ENCODE data around the gene CCM2.
"Not testable (repeated sequence)": the region's sequence is repeated elsewhere in the genome, so short reads cannot be mapped to it uniquely, and the experiment has no call there.

Gene CCM2

DNA sequence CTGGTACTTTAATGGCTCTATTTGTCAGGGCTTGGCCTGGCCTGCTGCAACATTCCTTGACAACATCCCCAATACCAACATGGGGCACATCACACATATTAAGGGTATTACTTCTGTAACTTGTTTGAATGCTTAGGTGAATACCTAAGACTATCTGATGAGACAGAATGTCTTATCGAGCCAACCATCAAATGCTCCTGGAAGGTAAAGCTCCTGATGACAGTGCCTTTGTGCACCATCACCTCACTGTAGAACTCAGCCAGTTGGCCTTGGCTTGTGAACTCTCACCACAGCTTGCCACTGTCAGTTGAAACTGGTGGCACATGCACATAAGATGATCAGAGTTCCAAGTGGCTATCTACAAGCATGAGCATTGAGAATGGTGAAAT is 17.5 kb upstream of the CCM2 start:
- no peak for DNase-seq

DNA sequence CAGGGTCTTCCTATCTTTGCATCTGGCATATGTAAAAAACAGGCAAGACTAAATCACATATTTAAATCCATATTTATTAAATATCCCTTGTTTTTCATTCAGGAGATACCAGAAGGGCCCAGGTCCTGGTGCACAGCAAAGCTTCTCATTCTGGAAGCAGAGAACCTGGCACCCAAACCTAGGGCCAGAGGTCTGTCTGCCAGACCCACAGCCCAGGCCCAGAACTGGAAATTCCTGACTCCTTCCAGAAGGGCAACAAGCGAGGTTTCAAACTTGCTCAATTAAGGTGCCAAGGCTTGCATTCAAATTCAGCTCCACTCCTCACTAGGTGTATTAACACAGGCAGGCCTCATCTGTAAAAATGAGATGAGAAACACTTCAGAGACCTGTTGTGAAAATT is 17.0 kb upstream of the CCM2 start:
- DNase-seq, result no peak

DNA sequence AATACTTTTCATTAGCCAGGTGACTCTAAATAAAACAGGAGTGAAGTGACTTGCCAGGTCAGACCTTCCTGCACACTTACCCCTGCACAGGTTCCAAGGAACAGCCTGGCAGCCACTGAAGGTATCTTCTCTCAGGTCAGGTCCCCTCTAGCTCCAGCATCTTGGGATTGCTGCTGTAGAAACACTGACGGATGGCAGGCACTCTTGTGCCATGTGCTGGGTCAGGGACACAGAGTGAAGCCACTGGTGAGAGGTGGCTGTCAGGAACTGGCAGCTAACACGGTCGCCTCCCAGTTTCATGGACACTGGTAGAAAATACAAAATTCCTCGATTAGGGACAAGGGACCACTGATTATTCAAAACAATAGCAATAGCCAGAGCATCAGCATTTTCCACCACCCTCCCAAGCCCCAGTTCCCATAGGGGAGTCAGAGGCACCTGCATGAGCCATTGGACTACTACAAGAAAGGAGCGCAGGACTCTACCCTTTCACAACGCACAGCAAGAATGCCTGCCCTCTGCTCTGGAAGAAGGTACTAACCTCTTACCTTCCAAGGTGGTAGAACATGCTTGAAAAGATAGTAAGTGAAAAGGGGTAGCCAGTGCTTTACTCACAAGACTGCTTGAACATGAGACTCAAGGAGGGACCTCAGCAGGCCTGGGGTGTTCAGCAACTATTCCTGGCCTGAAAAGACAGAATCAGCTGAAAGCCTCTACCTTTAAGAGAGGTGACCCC is 16.1 kb upstream of the CCM2 start:
- no peak for DNase-seq

DNA sequence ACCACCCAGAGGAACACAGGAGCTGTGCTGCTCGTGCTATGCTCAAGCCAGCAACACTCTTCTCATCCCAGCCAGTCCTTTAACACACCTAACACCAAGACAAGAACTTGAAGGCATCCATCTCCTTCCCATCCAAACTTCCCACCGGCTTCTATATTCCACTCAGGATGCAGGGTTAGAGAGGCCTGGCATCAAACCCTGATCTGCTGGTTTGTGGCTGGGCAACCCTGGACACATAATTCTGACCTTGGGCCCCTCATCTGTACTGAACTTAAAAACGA is 15.6 kb upstream of the CCM2 start:
- no peak for DNase-seq

DNA sequence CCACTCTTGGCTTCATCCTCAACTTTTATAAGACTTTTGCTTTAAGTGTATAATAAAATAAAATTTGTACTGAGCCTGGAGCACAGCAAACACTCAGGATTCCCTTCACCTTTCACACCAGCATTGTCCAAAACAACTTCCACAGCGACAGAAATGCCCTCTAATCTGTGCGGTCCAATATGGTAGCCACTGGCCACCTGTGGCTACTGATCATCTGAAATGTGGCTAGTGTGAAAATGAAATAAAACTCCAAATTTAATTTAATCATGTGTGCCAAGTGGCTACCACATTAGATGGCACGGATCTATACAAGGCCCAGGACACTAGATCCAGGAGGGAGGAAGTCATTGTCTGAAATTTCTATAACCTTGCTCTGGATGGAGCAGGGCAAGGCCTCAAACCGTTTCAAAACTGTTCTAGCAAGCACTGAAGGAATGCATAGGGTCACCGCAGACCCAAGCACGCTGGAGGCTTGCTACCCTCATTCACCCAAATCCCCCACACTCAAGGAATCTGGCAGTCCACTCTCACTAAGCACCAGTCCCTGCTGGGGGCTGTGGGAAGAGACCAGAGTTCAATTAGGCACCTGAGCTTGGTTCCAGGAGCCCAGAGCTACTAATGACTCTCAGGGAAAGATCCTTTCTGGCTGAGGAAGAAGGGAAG is 14.8 kb upstream of the CCM2 start:
- DNase-seq, result no peak

DNA sequence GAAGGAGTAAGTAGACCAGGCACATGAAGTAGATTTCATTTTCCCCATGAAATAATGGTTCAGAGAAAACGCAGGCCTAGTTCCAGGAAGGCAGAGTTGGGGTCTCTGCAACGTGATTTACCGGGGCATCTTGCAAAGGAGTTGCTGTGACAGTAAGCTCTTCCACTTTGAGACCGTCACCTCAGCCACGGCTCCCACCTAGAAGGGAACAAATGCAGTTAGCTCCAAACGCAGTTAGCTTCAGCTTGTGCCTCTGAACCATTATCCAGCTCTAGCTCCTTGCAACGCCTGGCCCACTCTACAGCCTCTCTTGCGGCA is 14.1 kb upstream of the CCM2 start:
- DNase-seq, result no peak

DNA sequence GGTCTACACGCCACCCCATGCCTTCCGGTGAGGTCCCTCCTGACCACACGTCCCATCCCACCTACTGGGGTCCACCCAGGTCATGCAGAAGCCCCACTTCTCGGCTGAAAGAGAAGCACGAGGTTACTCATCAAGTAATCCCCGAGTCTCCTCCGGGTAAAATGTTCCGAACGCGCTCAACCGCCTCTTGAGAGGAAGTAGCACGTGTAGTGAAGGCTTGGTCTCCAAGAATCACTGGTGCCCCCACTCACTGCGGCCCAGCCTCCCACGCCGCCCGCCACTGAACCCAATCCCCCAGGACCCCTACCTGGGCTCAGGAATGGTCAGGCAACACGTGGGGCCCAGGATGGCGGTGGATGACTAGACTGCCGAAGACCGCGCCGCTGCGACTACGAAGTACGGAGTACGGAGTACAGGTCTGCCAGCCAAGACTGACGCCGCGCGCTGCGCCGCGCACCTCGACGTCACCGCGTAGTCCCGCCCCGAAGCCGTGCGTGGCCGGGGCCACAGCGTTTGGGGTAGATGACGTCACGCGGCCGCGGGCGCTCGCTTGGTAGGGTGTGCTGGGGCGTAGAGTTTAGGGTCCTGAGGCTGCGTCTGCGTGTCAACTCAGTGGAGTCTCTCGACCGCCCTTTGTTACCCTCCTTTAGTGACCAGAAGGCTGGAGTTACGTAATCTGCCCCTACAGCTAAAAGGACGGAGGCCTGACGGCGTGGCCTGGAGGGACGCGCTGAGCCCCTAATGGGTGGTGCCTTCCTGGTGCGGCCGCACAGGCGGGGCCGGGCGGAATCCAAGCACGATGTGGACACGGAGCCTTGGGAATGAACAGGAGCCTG is 13.6 kb upstream of the CCM2 start:
- peak; percentile 96 for DNase-seq

DNA sequence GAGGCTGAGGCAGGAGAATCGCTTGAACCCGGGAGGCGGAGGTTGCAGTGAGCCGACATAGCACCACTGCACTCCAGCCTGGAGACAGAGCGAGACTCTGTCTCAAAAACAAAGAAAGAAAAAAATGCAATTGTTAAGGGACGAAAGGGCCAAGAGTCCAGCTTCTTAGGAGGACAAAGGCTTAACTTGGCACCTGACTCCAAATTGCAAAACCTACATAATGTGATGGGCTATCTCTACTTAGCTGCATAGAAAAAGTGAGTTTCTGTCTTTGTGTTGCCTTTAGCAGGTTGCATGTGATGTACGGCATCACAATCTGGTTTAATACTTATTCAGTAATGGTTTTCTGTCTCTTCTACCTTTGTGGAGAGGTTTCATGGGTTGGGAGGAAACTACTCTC is 12.5 kb upstream of the CCM2 start:
- no peak for DNase-seq

DNA sequence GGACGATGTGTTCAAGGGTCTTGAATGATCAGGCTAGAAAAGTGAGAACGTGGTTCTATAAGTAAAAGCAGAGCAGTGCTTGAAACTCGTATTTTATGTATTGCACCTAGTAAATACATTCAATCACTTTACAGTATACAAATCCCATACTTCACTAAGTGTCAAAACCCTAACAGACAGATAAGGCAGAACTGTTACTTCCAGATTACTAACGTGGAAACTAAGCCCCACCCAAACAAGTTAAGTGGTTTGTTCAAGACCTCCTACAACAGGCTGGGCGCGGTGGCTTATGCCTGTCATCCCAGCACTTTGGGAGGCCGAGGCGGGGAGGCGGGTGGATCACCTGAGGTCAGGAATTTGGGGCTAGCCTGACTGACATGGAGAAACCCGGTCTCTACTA is 12.0 kb upstream of the CCM2 start:
- peak; percentile 92 for DNase-seq

DNA sequence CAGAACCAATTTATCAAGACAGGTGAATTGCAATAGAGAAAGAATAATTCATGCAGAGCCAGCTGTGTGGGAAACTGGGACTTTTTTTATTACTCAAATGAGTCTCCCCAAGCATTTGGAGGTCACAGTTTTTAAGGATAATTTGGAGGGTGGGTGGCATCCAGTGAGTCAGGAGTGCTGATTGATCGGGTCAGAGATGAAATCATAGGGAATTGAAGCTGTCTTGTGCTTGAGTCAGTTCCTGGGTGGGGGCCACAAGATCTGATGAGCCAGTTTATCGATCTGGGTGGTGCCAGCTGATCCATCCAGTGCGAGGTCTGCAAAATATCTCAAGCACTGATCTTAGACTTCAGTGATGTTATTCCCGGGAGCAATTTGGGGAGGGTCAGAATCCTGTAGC is 11.3 kb upstream of the CCM2 start:
- no peak for DNase-seq

DNA sequence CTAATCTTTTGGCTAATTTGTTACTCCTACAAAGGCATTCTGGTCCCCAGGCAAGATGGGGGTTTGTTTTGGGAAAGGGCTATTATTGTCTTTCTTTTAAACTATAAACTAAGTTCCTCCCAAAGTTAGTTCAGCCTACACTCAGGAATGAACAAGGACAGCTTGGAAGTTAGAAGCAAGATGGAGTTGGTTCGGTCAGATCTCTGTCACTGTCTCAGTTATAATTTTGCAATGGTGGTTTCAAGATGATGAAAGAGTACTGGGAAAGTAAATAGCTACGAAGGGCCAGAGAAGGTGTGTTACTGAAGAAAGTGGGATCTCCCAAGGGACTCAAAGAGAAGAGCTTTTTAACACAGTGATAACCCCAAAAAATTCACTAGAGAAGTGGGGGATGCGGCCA is 10.9 kb upstream of the CCM2 start:
- DNase-seq, result no peak

DNA sequence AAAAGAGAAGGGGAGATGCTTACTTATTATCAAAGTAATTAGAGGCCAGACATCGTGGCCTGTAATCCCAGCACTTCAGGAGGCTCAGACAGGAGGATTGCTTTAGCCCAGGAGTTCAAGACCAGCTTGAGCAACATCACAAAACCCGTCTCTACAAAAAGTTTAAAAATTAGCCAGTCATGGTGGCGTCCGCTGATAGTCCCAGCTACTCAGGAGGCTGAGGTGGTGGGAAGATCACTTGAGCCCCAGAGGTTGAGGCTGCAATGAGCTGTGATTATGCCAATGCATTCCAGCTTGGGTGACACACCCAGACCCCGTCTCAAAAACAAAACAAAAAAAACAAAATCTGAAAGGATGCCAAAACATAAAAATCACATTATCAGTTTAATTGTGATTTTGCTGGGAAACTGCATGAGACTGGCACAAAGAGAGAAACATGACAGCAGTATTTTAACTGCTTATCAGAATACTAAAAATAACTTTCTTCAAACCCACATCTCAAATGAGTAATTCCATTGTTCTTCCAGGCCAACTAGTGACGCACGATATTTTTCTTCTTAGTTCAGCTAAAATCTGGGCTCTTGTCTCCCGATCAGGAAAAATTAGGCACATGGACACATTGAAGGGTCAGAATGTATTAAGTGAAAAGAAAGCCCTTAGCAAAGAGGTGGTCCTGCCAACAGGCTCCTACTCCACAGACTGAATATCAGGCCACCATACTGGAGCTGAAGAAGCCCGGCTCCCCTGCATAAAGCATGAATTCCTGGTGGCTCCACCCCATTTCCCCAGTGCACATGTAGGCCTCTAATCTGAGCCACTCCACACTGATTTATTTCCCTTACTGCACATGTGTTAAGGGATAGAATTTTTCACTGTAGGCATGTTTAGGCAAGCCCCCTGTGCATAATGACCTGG is 9.6 kb upstream of the CCM2 start:
- no peak for DNase-seq

DNA sequence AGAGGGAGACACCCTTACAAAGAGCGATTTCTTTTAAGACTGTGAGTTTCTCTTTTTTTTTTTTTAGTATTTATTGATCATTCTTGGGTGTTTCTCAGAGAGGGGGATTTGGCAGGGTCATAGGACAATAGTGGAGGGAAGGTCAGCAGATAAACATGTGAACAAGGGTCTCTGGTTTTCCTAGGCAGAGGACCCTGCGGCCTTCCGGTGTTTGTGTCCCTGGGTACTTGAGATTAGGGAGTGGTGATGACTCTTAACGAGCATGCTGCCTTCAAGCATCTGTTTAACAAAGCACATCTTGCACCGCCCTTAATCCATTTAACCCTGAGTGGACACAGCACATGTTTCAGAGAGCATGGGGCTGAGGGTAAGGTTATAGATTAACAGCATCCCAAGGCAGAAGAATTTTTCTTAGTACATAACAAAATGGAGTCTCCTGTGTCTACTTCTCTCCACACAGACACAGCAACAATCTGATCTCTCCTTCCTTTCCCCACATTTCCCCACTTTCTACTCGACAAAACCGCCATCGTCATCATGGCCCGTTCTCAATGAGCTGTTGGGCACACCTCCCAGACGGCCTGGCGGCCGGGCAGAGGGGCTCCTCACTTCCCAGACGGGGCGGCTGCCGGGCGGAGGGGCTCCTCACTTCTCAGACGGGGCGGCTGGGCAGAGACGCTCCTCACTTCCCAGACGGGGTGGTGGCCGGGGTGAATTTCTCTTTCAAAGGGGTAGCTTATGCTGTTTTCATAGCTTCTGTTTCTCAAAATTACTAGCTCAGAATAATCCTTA is 7.8 kb upstream of the CCM2 start:
- not testable (repeated sequence) for DNase-seq

DNA sequence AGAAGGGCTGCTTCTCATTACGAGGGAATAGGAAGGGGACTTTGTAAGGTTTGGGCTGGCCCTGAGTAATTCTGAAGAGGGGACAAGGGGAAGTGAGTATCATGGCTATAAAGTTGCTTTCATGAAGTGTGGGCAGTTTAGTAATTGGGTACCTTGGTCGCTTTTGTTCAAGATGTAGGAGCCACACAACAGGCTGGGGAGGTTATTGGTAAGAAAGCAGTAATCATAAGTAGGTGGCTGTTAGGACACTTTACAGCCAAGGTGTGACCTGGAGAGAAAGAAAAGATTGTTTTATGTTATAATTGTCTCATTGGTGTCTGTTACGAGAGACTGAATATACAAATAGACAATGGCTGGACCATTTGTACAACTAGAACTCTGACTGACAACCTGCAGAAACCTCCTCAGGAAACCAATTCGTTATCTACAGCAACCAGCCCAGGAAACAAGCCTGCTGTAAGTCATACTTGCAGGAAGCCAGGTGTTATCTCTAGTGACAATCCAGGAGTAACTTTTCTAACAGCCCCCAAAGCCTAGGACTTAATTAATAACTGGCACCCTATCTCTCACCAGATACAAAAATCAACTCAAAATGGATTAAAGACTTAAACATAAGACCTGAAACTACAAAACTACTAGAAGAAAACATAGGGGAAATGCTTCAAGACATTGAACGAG is 5.0 kb upstream of the CCM2 start:
- peak; percentile 96 for DNase-seq

DNA sequence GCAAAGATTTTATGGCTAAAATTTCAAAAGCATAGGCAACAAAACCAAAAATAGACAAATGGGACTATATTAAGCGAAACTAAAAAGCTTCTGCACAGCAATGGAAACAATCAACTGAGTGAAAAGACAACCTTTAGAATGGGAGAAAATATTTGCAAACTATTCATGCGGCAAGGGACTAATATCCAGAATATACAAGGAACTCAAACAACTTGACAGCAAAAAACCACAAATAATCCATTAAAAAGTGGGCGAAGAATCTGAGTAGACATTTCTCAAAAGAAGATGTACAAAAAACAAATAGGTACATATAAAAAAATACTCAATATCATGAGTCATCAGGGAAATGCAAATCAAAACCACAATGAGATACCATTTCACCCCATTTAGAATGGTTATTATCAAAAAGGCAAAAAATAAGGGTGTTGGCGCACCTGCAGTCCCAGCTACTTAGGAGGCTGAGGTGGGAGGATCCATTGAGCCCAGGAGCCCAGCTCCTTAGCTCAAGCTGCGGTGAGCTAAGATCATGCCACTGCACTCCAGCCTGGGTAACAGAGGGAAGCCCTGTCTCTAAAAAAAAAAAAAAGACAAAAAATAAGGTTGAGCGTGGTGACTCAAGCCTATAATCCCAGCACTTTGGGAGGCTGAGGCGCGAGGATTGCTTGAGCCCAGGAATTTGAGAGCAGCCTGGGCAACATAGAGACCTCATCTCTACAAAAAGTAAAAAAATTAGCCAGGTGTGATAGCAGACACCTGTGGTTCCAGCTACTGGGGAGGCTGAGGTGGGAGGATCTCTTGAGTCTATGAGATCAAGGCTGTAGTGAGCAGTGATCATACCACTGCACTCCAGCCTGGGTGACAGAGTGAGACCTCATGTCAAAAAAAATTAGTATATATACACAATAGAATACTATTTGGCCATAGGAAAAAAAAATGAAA is 4.2 kb upstream of the CCM2 start:
- no peak for DNase-seq

DNA sequence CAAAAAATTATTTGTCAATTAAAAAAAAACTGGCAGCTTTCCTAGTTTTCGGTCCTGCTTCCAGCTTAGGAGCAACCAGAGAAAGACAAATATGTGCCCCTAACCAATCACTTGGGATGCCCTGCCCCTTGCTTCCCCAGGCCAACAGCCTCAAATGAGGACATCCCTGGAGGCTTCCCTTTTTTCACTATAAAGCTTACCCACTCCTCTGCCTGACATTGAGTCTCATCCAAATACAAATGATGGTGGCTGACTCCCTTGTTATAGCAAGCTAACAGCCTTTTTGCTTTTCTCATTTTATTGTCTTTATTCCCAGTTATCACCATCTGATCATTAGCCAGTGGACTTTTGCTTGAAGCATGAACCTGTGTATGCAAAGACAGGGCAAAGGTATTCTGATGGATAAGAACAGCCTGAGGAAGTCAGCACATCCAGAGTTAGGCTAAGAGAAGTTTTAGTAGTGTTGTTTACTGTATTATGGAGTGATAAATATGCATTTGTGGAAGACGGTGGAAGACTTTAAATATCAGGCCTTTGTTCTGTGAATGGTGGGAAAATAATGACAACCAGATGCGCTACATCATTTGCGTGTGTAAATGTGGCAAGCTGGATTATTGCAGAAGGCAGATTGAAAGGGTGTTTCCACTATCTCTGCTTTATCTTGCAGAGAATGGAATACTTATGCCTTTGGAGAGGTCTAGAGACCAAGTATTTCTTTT is 1.7 kb upstream of the CCM2 start:
- DNase-seq, result peak; percentile 50

DNA sequence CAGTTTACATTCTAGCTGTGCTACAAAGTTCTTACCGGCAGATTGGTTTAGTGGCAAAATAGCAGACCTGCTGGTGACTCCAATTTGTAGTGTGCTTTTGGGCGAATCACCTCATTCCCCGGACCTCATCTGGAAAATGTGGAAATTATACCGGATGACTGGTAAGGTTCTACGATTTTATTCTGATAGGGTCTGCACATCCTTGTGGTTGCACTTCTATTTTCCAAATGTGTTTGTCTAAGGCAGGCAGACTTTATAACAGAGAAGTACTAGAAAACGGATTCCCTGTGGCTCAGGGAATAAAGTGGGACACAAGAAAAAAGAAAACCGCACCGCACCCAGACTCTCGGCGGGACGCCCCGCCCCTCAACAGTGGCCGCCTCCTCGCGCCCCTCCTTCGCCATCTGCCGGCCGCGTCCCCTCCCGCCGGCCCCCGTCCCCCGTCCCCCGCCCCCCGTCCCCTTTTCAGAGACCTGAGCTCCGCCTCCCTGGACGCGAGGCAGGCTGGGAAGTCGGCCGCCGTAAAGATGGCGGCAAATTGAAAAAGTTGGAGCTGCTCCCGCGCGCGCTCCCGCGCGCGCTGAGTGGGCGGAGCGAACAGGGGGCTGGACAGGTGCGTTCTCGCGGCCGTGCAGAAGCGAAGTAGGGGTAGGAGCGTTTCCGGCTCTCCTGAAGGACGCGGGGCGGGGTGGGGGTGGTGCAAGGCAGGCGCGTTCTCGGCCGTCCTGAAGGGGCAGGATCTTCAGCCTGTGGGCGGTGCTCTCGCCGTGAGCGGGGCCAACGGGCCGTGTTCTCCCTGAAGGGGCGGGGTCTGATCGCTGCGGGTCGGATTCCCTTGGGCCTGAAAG is 532 bp upstream of the CCM2 start:
- peak; percentile 99 for DNase-seq

DNA sequence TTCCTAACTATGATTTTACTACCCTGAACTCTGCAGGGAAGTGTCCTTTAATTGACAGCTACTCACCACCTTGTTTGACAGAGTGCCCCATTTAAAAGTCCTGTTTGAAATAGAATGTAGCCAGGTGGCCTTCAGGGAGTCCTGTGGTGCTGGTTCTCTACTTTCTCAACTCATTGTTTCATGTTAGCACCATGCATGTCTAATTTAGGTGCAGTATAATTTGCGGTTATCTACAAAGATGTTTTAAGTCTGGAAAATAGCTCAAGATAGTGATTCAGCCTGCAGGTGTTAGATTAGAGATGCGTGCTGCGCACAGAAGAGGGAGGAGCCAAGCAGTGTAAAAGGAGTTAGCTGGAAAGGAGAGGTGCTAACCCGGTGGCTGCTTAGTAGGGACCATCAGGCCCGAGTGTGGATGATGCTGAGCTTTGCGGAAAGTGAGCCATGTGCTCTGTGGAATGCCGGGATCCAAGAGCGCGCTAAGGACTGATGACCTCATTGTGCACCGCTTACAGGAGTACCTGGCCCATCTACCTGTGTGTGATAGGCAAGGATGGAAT is 1.2 kb downstream of the CCM2 start:
- peak; percentile 86 for DNase-seq

DNA sequence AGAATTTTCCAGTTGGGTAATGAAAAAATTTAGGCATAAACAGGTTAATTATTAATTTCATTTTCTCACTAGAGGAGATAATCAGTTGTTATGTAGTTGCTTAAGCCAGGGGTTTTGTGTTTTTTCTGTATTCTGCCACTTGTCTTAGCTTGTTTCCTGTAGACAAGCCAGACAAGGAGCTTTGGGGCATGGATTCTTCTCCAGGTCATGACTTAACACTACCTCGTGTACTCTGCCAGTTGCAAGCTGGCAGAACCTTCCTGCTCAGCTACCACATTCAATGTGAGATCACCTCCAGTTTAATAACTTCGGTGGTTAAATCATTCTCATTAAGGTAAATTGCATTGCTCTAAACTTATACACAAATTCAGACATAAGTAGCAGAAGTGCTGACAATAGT is 1.8 kb downstream of the CCM2 start:
- no peak for DNase-seq

Measured in hematopoietic multipotent progenitor cell treated with erythropoietin and hydrocortisone succinate and interleukin-3 and kit ligand, for 6 days (in vitro differentiated cells).